ENCODE measurements around the gene SF3B2.
"Not testable (repeated sequence)": the region's sequence is repeated elsewhere in the genome, so short reads cannot be mapped to it uniquely, and the experiment has no call there.

Gene SF3B2, protein sequence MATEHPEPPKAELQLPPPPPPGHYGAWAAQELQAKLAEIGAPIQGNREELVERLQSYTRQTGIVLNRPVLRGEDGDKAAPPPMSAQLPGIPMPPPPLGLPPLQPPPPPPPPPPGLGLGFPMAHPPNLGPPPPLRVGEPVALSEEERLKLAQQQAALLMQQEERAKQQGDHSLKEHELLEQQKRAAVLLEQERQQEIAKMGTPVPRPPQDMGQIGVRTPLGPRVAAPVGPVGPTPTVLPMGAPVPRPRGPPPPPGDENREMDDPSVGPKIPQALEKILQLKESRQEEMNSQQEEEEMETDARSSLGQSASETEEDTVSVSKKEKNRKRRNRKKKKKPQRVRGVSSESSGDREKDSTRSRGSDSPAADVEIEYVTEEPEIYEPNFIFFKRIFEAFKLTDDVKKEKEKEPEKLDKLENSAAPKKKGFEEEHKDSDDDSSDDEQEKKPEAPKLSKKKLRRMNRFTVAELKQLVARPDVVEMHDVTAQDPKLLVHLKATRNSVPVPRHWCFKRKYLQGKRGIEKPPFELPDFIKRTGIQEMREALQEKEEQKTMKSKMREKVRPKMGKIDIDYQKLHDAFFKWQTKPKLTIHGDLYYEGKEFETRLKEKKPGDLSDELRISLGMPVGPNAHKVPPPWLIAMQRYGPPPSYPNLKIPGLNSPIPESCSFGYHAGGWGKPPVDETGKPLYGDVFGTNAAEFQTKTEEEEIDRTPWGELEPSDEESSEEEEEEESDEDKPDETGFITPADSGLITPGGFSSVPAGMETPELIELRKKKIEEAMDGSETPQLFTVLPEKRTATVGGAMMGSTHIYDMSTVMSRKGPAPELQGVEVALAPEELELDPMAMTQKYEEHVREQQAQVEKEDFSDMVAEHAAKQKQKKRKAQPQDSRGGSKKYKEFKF

DNA sequence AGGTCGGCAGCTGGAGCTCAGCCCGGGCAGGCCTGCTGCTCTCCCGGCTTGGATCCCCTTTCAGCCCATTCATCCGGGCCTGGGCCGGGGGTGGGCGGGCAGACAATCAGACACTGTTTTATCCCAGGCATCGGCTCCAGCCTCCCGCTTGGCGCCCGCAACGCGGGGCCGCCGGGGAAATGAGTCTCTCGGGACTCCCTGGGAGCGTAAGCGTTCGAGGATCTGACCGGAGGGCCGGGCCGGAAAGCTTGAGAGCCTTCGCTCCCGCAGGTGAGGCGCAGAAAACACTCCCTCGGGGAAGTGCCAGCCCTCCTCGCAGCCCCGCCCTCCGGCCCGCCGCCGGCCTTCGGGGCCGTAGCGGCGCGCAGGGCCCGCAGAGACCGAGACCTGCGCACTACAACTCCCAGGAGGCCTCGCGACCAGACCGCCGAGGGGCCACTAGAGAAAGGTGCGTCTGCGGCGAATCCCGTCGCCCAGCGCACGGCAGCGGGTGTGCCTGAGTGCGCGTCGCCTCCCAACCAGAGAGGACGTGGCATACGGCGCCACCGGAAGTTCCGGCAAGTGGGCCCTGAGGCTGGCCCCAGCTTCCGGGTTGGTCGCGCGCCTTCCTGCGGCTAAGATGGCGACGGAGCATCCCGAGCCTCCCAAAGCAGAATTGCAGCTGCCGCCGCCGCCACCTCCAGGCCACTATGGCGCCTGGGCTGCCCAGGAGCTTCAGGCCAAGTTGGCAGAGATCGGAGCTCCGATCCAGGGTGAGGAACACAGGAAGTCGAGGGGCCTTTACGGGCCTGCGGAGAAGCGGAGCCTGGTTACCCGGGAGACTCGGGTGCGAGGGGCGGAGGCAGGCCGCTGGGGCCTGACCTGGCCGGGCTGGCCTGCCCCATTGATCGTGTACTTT lies at the start of gene SF3B2:
SF3B2 (plus strand) TSS at position 599 of the 898 bp plus-strand sequence; CDS start at position 620, 21 bp downstream.
- DNase-seq = peak; percentile 97

DNA sequence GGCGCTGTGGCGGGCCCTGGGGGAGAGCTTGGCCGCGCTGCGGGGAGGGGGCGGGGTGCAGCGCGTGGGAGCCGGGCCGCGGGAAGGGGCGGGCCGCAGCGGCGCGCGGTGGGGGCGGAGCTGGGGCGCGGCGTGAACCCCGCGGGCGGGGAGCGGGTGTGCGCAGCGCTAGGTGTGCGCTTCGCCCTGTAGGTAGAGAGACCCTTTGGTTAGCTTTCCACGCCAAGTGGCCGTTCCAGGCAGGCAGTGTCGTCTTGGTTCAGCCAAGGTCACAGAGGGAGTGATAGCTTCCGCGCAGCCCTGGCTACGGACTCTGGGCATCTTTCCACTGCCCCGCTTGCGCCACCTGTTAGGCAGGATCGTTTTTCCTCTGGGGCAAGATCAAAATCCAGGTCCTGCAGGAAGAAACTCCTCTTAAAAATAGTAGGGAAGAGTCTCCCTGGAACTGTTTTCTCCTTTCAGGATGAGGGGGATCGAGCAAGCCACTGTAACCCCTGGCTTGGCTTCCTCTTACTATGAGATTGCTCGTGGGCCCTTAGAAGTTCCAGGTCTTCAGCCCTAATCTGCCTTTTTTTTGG lies 49.4 kb upstream of the SF3B2 start:
- no peak for DNase-seq

GRCh38 chr11:66003291-66003690 lies 48.9 kb upstream of the SF3B2 start:
- no peak for DNase-seq

GRCh38 chr11:66004186-66004585 lies 48.0 kb upstream of the SF3B2 start:
- DNase-seq = no peak

- no peak for DNase-seq
Observed at GRCh38 chr11:66006134-66006890, 45.9 kb upstream of the SF3B2 start.

DNA sequence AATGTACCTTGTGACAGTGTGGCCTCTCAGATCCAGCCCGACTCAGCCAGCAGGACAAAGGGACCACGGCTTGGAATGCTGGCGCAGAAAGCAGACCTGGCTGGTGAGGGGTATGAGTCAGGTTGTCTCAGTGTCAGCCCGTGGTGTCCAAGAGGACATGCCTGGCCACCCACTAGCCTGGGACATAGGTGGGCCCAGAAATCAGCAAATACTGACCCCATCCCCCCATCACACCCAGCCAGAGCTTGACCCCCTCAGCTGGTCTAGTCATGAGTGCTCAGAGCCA lies 45.3 kb upstream of the SF3B2 start:
- no peak for DNase-seq

DNA sequence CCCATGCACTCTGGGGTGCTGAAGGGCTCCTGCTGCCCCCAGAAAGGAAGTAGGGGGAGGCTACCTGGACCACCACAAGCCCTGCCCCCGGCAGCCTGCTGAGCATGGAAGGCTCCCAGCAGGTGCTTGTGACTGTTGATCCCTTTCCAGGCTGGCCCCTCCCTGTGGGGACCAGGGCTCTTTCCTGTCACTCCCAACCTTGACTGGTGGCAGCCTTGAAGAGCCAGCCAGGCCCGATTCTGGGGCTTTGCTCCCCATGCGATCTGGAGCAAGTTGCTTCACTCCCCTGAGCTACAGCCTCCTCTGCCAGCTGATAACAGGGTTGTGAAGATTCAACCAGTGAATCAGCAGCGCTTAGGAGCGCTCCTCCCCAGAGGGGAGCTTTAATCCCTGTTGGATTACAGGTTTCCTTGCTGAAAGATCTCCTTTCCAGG lies 44.9 kb upstream of the SF3B2 start:
- DNase-seq = no peak

DNA sequence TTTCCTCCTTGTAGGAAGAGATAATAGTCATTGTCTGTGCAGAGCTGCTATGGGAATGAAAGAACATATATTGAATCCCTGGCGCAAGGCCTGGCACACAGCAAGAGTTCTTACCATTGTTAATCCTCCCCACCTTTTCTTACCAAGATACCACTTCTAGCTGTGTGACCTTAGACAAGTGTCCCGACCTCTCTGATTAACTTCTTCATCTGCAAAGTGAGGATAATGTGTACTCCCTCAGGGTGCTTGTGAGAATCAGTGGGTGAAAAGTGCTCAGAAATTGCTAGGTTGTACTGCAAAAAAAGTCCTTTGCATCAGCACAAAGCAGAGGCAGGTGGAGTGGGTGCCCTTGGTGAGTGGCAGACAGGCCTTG lies 44.1 kb upstream of the SF3B2 start:
- no peak for DNase-seq

- DNase-seq = no peak
Observed at GRCh38 chr11:66008468-66009101, 43.6 kb upstream of the SF3B2 start.

DNA sequence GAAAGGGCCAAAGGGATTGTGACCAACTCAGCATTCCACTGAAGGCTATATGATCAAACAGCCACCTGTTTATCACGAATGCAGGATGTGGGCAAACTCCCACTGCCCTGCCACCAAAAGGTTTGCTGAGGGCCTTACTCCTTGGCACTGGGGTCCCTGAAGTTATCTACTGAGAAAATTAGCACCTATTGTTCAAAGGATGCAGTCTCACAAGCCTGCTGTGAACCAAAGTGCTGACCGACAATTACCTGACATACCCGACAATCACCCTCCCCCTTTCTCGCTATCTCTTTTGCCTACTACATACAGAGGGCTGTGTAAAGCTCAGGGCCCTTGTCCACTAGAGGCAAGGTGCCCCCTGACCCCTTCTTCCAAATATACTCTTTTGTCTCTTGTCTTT lies 42.1 kb upstream of the SF3B2 start:
- not testable (repeated sequence) for DNase-seq

- no peak for DNase-seq
Observed at GRCh38 chr11:66011239-66011784, 40.9 kb upstream of the SF3B2 start.

DNA sequence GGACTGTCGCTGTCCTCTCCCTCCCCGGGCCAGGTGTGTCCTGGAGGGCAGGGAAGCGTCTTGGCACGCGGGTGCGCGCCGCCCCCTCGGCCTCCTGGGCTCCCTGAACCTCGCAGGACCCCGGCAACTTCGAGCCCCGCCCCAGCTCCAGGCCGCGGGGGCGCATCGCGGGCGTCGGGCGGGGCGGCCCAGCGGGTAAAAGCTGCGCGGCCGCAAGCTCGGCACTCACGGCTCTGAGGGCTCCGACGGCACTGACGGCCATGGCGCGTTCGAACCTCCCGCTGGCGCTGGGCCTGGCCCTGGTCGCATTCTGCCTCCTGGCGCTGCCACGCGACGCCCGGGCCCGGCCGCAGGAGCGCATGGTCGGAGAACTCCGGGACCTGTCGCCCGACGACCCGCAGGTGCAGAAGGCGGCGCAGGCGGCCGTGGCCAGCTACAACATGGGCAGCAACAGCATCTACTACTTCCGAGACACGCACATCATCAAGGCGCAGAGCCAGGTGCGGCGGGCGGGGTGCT lies 40.3 kb upstream of the SF3B2 start, which contains the start of gene CST6:
CST6 (plus strand) TSS at position 224 of the 519 bp plus-strand sequence; CDS start at position 261, 37 bp downstream.
- no peak for DNase-seq

DNA sequence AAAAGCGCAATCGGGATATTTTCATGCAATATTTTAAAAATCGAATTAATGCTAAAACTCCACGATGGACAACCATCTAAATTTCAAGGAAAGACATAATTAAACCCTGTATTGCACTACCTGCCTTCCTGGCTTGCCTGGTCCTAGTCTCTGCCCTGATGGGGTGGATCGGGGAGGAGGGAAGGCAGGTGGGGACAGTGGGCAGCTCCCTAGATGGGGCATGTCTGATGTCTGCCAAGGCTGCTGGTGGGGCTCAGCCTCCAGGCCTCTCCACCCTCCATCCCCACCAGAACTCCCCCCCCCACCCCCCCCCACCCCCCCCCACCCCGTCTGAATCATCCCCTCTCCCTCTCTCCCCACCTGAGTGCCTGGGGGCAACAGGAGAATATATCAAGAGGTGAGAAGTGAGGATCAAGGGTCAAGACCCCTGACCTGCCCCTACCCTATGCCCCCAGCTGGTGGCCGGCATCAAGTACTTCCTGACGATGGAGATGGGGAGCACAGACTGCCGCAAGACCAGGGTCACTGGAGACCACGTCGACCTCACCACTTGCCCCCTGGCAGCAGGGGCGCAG lies 39.7 kb upstream of the SF3B2 start:
- DNase-seq = no peak

GRCh38 chr11:66012946-66013761 lies 39.0 kb upstream of the SF3B2 start:
- DNase-seq = no peak

DNA sequence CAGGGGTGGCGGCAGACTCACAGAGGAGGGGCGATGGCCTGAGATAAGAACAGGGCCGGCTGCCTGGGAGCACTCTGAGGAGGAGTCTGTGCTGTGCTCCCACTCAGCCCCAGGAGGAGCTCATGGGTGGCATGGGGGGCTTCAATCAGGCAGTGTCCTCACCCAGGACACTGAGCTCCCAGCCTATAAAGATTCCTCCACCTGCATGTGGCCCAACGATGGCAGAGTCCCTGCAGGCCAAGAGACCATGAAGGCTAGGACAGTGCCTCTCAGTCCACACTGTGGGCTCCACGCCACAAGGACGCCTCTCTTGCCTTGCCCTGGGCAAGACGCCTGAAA lies 38.4 kb upstream of the SF3B2 start:
- no peak for DNase-seq

DNA sequence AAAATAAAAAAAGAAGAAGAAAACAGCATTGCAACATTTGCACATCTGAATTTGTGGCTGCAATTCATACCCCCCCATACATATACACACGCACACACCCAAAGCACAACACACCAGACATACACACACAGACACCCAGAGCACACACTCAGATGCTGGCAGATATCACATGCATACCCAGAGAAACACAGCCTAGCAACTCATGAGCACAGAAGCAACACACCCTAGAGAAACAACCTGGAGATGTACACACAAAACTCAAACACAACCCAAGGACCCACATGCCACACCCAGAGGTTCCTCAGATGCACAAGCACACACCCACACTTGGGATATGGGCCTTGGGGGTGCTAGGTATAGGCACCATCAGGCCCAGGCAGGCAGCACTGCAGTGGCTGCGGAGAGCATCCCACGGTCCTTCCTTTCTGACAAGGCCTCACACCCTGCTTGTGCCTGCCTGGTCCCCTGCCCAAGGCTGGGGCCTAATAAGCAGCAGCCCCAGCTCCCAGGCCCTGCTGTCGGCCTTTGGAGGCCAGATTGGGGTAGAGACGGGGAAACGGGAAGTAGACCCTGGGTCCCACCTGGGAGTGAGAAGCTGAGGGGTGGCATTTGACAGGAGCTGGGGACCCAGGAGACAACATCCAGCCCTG lies 37.2 kb upstream of the SF3B2 start:
- no peak for DNase-seq

- no peak for DNase-seq
Observed at GRCh38 chr11:66015454-66015881, 36.7 kb upstream of the SF3B2 start.

DNA sequence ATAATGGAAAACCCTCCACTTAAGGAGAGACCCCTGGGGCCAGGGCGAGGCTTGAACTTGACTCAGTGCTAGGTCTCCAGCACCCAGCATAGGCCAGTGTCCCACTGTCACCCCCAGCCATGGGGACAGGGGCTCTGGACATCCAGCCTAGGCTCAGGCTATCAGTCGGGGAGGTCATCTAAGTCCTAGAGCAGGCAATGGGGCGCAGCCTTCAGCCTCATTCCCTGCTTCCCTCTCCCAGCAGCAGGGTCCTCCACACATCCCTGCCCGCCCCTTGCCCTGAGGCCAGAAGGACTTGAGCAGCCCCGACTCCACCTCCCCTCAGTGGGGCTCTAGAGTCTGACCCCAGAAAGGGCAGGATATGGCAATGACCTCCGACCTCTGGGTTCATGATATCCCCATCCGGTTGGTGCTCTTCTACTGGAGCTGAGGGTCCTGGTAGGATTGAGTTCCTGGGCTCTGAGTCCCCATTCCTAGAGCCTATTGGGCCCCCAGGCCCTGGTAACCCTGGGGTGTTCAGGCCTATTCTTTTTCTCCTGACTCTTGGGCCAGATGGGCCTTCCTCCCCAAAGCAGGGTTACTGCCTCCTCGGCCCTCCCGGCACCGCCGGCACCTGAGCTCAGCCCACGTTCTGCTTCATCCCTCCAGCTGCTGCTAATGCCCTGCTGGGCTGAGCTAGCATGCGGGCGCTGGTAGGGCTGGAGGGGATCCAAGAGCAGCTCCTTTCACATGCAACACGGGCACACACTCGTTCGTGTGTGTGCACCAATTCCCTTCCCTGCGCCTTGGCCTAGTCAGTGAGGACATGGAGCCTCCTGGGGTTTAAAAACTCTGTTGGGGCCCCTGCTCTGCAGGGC lies 36.0 kb upstream of the SF3B2 start:
- no peak for DNase-seq

All from CD4-positive, alpha-beta T cell treated with Interleukin-21 for 1 hour (primary cell).